NOMO-1 treated with dmso at 0.1 percent for 144 hours (cell line): ENCODE measurements around the gene PHPT1.
A peak's percentile ranks its signal among the peaks of the same experiment; 100 is the strongest.
"Not testable (repeated sequence)": the region's sequence is repeated elsewhere in the genome, so short reads cannot be mapped to it uniquely, and the experiment has no call there.

Experiments
- DNase-seq: peaks from one replicate; lab custom pipeline; 2025; ENCODE audit not compliant: unreplicated experiment; lab: John Stamatoyannopoulos, UW

PHPT1 gene

GRCh38 chr9:136883670-136884069 lies 34.5 kb downstream of the PHPT1 start:
- DNase-seq = not testable (repeated sequence)

GRCh38 chr9:136885950-136886578 lies 36.9 kb downstream of the PHPT1 start, which contains the start of gene TRAF2:
Gene TRAF2 (plus strand): TSS chr9:136886516. CDS start chr9:136898741, 12,225 bp downstream.
- peak; percentile 100 for DNase-seq

- DNase-seq = no peak
Measured at GRCh38 chr9:136886610-136887597, 37.7 kb downstream of the PHPT1 start.

- DNase-seq = no peak
Measured at GRCh38 chr9:136888454-136888853, 39.2 kb downstream of the PHPT1 start.

GRCh38 chr9:136889858-136890257 lies 40.6 kb downstream of the PHPT1 start:
- no peak for DNase-seq

- no peak for DNase-seq
Measured at GRCh38 chr9:136890661-136891060, 41.5 kb downstream of the PHPT1 start.

GRCh38 chr9:136896027-136896426 lies 46.8 kb downstream of the PHPT1 start:
- DNase-seq = no peak

- no peak for DNase-seq
Measured at GRCh38 chr9:136898483-136899100, 49.4 kb downstream of the PHPT1 start.

GRCh38 chr9:136899196-136899595 lies 50.0 kb downstream of the PHPT1 start:
- DNase-seq = no peak

- no peak for DNase-seq
Measured at GRCh38 chr9:136900556-136900955, 51.3 kb downstream of the PHPT1 start.
